GM12878 (cell line): Measurements from ENCODE around the gene SMIM1. TPM values are rescaled to one million over a fixed set of nuclear protein-coding genes. Genes with fewer than 3 reads are reported as not detected.

Experiments used
- ATAC-seq: fragments of 200-7000 bp; cut with Tn5 transposase; 3 replicates; pipeline ENCODE4 v1.9.1; 2020; ENCODE audit warnings: mild to moderate bottlenecking, moderate library complexity
- BruUV-seq: library from RNA; stranded (reverse); fragments of 400-500 nt; replicated peaks from 2 replicates; lab custom pipeline; 2021; lab: Mats Ljungman, UMichigan
- CTCF ChIA-PET: fragments of 300-600 bp; sonication (Branson Sonifier 250); formaldehyde crosslinking; extraction: SDS; loops from one replicate; lab custom pipeline; 2021; ENCODE audit warnings: inconsistent platforms; lab: Yijun Ruan, JAX
- POLR2A ChIA-PET: fragments of 350-600 bp; formaldehyde crosslinking; extraction: SDS; loops from one replicate; lab custom pipeline; 2021; ENCODE audit warnings: inconsistent platforms; lab: Charles Lee
- RAD21 ChIA-PET: fragments of 300-600 bp; sonication (Branson Sonifier 250); formaldehyde crosslinking; loops from one replicate; lab custom pipeline; 2023; ENCODE audit warnings: antibody characterized with exemption; ENCODE audit not compliant: unreplicated experiment; lab: Charles Lee
- SMC1A ChIA-PET: fragments of 300-600 bp; sonication (Branson Sonifier 250); formaldehyde crosslinking; loops from one replicate; lab custom pipeline; 2023; ENCODE audit not compliant: unreplicated experiment, uncharacterized antibody; lab: Charles Lee
- DNase-seq: peaks from one replicate; pipeline ENCODE4 v3.0.0-alpha.2; 2011; ENCODE audit warnings: low read depth, low spot score
- FAIRE-seq: peaks from 3 replicates; lab custom pipeline; 2011; peaks lifted over from hg19 to GRCh38; lab: Jason Lieb, UNC
- H2AFZ ChIP-seq: 2 replicates; pipeline ENCODE4 v1.6.0; 2011; ENCODE audit warnings: low read depth, low read length, control low read depth; ENCODE audit not compliant: control insufficient read depth
- H3K27ac ChIP-seq: 2 replicates; pipeline ENCODE4 v1.5.1; 2011; ENCODE audit warnings: control low read depth; ENCODE audit not compliant: control insufficient read depth, insufficient read depth
- H3K27me3 ChIP-seq, 2 experiments: replicated peaks in 1 of 2; 2 replicates each; pipeline versions ENCODE4 v1.6.0 to v1.6.1; 2011; ENCODE audit warnings: low read length in 1 of 2; ENCODE audit not compliant: control insufficient read depth in 2 of 2, insufficient read depth in 2 of 2
- H3K36me3 ChIP-seq, 2 experiments: 2 replicates each; pipeline ENCODE4 v1.5.1; 2011; ENCODE audit warnings: low read length in 1 of 2; ENCODE audit not compliant: control insufficient read depth in 2 of 2, insufficient read depth in 2 of 2
- H3K4me1 ChIP-seq: 2 replicates; pipeline ENCODE4 v1.6.1; 2011; ENCODE audit warnings: mild to moderate bottlenecking, low read length, moderate library complexity, mixed read lengths; ENCODE audit not compliant: control insufficient read depth, insufficient read depth
- H3K4me2 ChIP-seq: 2 replicates; pipeline ENCODE4 v1.6.0; 2011; ENCODE audit warnings: control low read depth; ENCODE audit not compliant: control insufficient read depth, insufficient read depth
- H3K4me3 ChIP-seq: fragments of 200-600 bp; sonication (generic); 2 replicates; pipeline ENCODE4 v1.5.1; 2016
- H3K79me2 ChIP-seq: 2 replicates; pipeline ENCODE4 v1.6.0; 2011; ENCODE audit warnings: low read length; ENCODE audit not compliant: control insufficient read depth, insufficient read depth
- H3K9ac ChIP-seq: 2 replicates; pipeline ENCODE4 v1.8.0; 2011; ENCODE audit warnings: low read length, control low read depth, mixed read lengths; ENCODE audit not compliant: control insufficient read depth, insufficient read depth
- H3K9me3 ChIP-seq: replicated peaks from 3 replicates; pipeline ENCODE4 v1.5.1; 2011; ENCODE audit warnings: mild to moderate bottlenecking, low read length; ENCODE audit not compliant: control insufficient read depth, insufficient read depth
- H4K20me1 ChIP-seq: 2 replicates; pipeline ENCODE4 v1.6.0; 2011; ENCODE audit not compliant: control insufficient read depth, insufficient read depth
- KDM1A ChIP-seq: fragments of 200-600 bp; sonication (generic); IDR thresholded peaks from 2 replicates; pipeline ENCODE4 v1.6.1; 2016; ENCODE audit warnings: borderline replicate concordance
- NFIC ChIP-seq: IDR thresholded peaks from 2 replicates; pipeline ENCODE4 v1.6.1; 2012; ENCODE audit warnings: low read depth, mild to moderate bottlenecking, inconsistent platforms, low read length, moderate library complexity
- PAX8 ChIP-seq: fragments of 450-650 bp; IDR thresholded peaks from 2 replicates; pipeline ENCODE4 v1.6.1; 2017; ENCODE audit warnings: mild to moderate bottlenecking, moderate library complexity
- PML ChIP-seq: IDR thresholded peaks from 2 replicates; pipeline ENCODE4 v1.6.1; 2012; ENCODE audit warnings: low read length, inconsistent platforms
- POLR2AphosphoS2 ChIP-seq: IDR thresholded peaks from 2 replicates; pipeline ENCODE4 v1.6.1; 2011; ENCODE audit warnings: low read depth, mild to moderate bottlenecking, low read length, improper control_type of control experiment, moderate library complexity
- RELA ChIP-seq: fragments of 450-650 bp; IDR thresholded peaks from 2 replicates; pipeline ENCODE4 v1.8.0; 2014; ENCODE audit warnings: borderline replicate concordance; ENCODE audit not compliant: partially characterized antibody
- SMC3 ChIP-seq: IDR thresholded peaks from 2 replicates; pipeline ENCODE4 v1.6.1; 2011; ENCODE audit warnings: low read length, improper control_type of control experiment, borderline replicate concordance
- SUZ12 ChIP-seq: fragments of 200-600 bp; sonication (generic); IDR thresholded peaks from one replicate; pipeline ENCODE4 v1.6.1; 2018; ENCODE audit warnings: antibody characterized with exemption, mild to moderate bottlenecking; ENCODE audit not compliant: unreplicated experiment
- WRNIP1 ChIP-seq: IDR thresholded peaks from 2 replicates; pipeline ENCODE4 v1.6.1; 2011; ENCODE audit warnings: low read depth, low read length, improper control_type of control experiment, borderline replicate concordance
- YBX1 ChIP-seq: fragments of 450-650 bp; IDR thresholded peaks from 2 replicates; pipeline ENCODE4 v1.6.1; 2016; ENCODE audit warnings: antibody characterized with exemption
- WGBS: methylation state at CpG from one replicate; pipeline ENCODE4 v1.1.6; 2016; ENCODE audit warnings: low lambda C conversion rate; ENCODE audit not compliant: insufficient replicate concordance, insufficient coverage; ENCODE audit errors: missing lambda C conversion rate; 5-methylcytosine and 5-hydroxymethylcytosine counted together
- in situ Hi-C: fragments of 300-500 bp; cut with MboI; formaldehyde crosslinking; loops from 9 replicates; pipeline ENCODE4 v1.14.3; 2018; ENCODE audit warnings: mixed read lengths
- intact Hi-C: fragments of 100-400 bp; cut with micrococcal nuclease; formaldehyde crosslinking; loops from one replicate; pipeline ENCODE4 v1.14.2; 2022; ENCODE audit not compliant: unreplicated experiment
- polyA plus RNA-seq, 11 experiments: library from polyadenylated mRNA; depleted of rRNA in 4 of 11; unstranded in 6 of 11; stranded (reverse) in 5 of 11; fragments of >200 nt; fragmentation: Nextera tagmentation in 4 of 11; fragmentation: Illumina TruSeq in 1 of 11; extraction: Ambion mirVana in 4 of 11; extraction: Trizol in 1 of 11; gene quantifications; 1 replicate in 1 of 11; 2 replicates in 10 of 11; pipeline versions ENCODE4 v1.2.1 to v1.2.3, GENCODE V29; 2011 to 2016; ENCODE audit warnings: inconsistent platforms in 2 of 11, missing spikeins in 2 of 11, low read depth in 1 of 11
- total RNA-seq, 4 experiments: library from RNA; depleted of rRNA in 3 of 4; stranded (reverse); fragments of >200 nt in 3 of 4; fragmentation: Illumina TruSeq in 1 of 4; extraction: Trizol in 1 of 4; gene quantifications; 2 replicates each; pipeline versions ENCODE4 v1.2.1 to v1.2.3, GENCODE V29; 2013 to 2021
- TF ChIP-seq, protein P1 (sequence below): IDR thresholded peaks from 2 replicates; pipeline ENCODE4 v1.6.1; 2011; ENCODE audit warnings: mild to moderate bottlenecking, low read depth, low read length, moderate library complexity; ENCODE audit not compliant: insufficient replicate concordance
- TF ChIP-seq, protein P2 (sequence below): fragments of 450-650 bp; IDR thresholded peaks from 2 replicates; pipeline ENCODE4 v1.6.1; 2018; ENCODE audit warnings: mild to moderate bottlenecking, low read depth, moderate library complexity; ENCODE audit not compliant: partially characterized antibody
- TF ChIP-seq, protein P3 (sequence below): IDR thresholded peaks from 2 replicates; pipeline ENCODE4 v1.6.1; 2011; ENCODE audit warnings: borderline replicate concordance, low read depth, mild to moderate bottlenecking, moderate library complexity, mixed read lengths, low read length; ENCODE audit not compliant: insufficient read depth; ENCODE audit errors: extremely low read length

The SMIM1 gene
- total and polyA plus RNA-seq, 10 of the 15 experiments (the other 5 are each of a cell fraction or from before 2014, with no cell fraction given): 0.30 to 0.37 TPM; not detected in 8

GRCh38 chr1:3807769-3808168 lies 35.2 kb downstream of the SMIM1 start:
- no peaks in the 10 kb centered on the region for H4K20me1 ChIP-seq
- ChIA-PET POLR2A (no interaction called here), SMC1A (no interaction called here), CTCF (no interaction called here), RAD21 (no interaction called here)
- no TSS peak for BruUV-seq
- no peak overlapping the region for H3K27ac ChIP-seq
- no peaks in the 10 kb centered on the region; the same call in 2 of the 3 replicates for H3K9me3 ChIP-seq
- H3K4me2 ChIP-seq: no peak overlapping the region
- no peak overlapping the region for H3K4me3 ChIP-seq
- in situ Hi-C loops: no loop called here
- 54% methylated on average over 5 of the region's 5 CpGs for WGBS
- intact Hi-C loops: no loop called here
- DNase-seq (no peak), FAIRE-seq (no peak), ATAC-seq (no peak)
- H2AFZ ChIP-seq: no peak overlapping the region
- no peaks in the 10 kb centered on the region for H3K36me3 ChIP-seq
- no peaks in the 10 kb centered on the region for H3K79me2 ChIP-seq
- H3K9ac ChIP-seq: no peak overlapping the region
- H3K27me3 ChIP-seq: no peaks in the 10 kb centered on the region; a peak in 1 of 4 replicates
- peaks cover 8% of the 10 kb centered on the region; the same call in 1 of the 2 replicates for H3K4me1 ChIP-seq
- TF ChIP-seq POLR2AphosphoS2: no peak

GRCh38 chr1:3809680-3810079 lies 37.1 kb downstream of the SMIM1 start:
- no TSS peak for BruUV-seq
- 57% methylated on average over 7 of the region's 7 CpGs for WGBS
- CTCF ChIA-PET: interaction anchor here (1.3 kb wide), 1 partner anchor 34 kb away, joined by 3 read pairs; no protein-coding TSS in a partner anchor
- TF ChIP-seq SMC3: no peak
- no peak for TF ChIP-seq WRNIP1
- TF ChIP-seq, protein P1, sequence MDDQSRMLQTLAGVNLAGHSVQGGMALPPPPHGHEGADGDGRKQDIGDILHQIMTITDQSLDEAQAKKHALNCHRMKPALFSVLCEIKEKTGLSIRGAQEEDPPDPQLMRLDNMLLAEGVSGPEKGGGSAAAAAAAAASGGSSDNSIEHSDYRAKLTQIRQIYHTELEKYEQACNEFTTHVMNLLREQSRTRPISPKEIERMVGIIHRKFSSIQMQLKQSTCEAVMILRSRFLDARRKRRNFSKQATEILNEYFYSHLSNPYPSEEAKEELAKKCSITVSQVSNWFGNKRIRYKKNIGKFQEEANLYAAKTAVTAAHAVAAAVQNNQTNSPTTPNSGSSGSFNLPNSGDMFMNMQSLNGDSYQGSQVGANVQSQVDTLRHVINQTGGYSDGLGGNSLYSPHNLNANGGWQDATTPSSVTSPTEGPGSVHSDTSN: no peak
- TF ChIP-seq YBX1: no peak
- no peak for TF ChIP-seq PAX8
- no peak for TF ChIP-seq NFIC
- no peak for TF ChIP-seq KDM1A
- TF ChIP-seq SUZ12: no peak
- TF ChIP-seq PML: no peak
- TF ChIP-seq, protein P2, sequence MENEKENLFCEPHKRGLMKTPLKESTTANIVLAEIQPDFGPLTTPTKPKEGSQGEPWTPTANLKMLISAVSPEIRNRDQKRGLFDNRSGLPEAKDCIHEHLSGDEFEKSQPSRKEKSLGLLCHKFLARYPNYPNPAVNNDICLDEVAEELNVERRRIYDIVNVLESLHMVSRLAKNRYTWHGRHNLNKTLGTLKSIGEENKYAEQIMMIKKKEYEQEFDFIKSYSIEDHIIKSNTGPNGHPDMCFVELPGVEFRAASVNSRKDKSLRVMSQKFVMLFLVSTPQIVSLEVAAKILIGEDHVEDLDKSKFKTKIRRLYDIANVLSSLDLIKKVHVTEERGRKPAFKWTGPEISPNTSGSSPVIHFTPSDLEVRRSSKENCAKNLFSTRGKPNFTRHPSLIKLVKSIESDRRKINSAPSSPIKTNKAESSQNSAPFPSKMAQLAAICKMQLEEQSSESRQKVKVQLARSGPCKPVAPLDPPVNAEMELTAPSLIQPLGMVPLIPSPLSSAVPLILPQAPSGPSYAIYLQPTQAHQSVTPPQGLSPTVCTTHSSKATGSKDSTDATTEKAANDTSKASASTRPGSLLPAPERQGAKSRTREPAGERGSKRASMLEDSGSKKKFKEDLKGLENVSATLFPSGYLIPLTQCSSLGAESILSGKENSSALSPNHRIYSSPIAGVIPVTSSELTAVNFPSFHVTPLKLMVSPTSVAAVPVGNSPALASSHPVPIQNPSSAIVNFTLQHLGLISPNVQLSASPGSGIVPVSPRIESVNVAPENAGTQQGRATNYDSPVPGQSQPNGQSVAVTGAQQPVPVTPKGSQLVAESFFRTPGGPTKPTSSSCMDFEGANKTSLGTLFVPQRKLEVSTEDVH: no peak
- no peak for TF ChIP-seq RELA
- TF ChIP-seq, protein P3, sequence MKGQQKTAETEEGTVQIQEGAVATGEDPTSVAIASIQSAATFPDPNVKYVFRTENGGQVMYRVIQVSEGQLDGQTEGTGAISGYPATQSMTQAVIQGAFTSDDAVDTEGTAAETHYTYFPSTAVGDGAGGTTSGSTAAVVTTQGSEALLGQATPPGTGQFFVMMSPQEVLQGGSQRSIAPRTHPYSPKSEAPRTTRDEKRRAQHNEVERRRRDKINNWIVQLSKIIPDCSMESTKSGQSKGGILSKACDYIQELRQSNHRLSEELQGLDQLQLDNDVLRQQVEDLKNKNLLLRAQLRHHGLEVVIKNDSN: no peak

More at GRCh38 chr1:3809680-3810079, 37.1 kb downstream of the SMIM1 start:
- intact Hi-C loops (no loop called here), in situ Hi-C loops (no loop called here)
- H3K9ac ChIP-seq: no peak overlapping the region
- H3K79me2 ChIP-seq: no peaks in the 10 kb centered on the region
- no peak for ATAC-seq
- no peaks in the 10 kb centered on the region; the same call in 2 of the 3 replicates for H3K9me3 ChIP-seq
- H3K36me3 ChIP-seq: no peaks in the 10 kb centered on the region
- H3K4me1 ChIP-seq: peaks cover 6% of the 10 kb centered on the region; the same call in 1 of the 2 replicates
- no peaks in the 10 kb centered on the region; a peak in 1 of 4 replicates for H3K27me3 ChIP-seq
- DNase-seq: no peak
- H3K4me3 ChIP-seq: no peak overlapping the region
- no peak for FAIRE-seq
- RAD21 ChIA-PET: no interaction called here
- H3K27ac ChIP-seq: no peak overlapping the region
- SMC1A ChIA-PET: no interaction called here
- H4K20me1 ChIP-seq: no peaks in the 10 kb centered on the region
- no peak overlapping the region for H2AFZ ChIP-seq
- POLR2A ChIA-PET: no interaction called here
- no peak overlapping the region for H3K4me2 ChIP-seq
